Type B pancreatic cell (in vitro differentiated cells): Measurements from ENCODE around the gene EPHA1. TPM values are rescaled to one million over a fixed set of nuclear protein-coding genes. Genes with fewer than 3 reads are reported as not detected.

Source experiments
- DNase-seq: peaks from one replicate; pipeline ENCODE4 v3.0.0; 2021; ENCODE audit warnings: mixed read lengths; ENCODE audit not compliant: unreplicated experiment; ENCODE audit errors: extremely low spot score
- H3K27ac Mint-ChIP-seq: 2 replicates; pipeline ENCODE4 v1.8.0; 2021; ENCODE audit warnings: mild to moderate bottlenecking, mixed read lengths
- H3K27me3 Mint-ChIP-seq: 2 replicates; pipeline ENCODE4 v1.8.0; 2021; ENCODE audit warnings: mixed read lengths
- H3K36me3 Mint-ChIP-seq: 2 replicates; pipeline ENCODE4 v1.8.0; 2021; ENCODE audit warnings: mixed read lengths
- H3K4me1 Mint-ChIP-seq: one replicate; pipeline ENCODE4 v1.8.0; 2021; ENCODE audit warnings: mixed read lengths; ENCODE audit not compliant: unreplicated experiment
- H3K4me3 Mint-ChIP-seq: 2 replicates; pipeline ENCODE4 v1.8.0; 2021; ENCODE audit warnings: mild to moderate bottlenecking, mixed read lengths
- H3K9me3 Mint-ChIP-seq: 2 replicates; pipeline ENCODE4 v1.8.0; 2021; ENCODE audit warnings: mixed read lengths
- total RNA-seq: library from RNA; stranded (reverse); gene quantifications from 2 replicates; pipeline ENCODE4 v1.2.1, GENCODE V29; 2021; ENCODE audit warnings: low replicate concordance
- TF ChIP-seq, protein P1 (sequence below): fragments of 200-600 bp; sonication (generic); conservative IDR thresholded peaks from 2 replicates; pipeline ENCODE4 v1.5.0; 2021; ENCODE audit warnings: antibody characterized with exemption, mild to moderate bottlenecking

Gene EPHA1
- total RNA-seq, 1 donor from 2014 or later, result 18.0 TPM

DNA sequence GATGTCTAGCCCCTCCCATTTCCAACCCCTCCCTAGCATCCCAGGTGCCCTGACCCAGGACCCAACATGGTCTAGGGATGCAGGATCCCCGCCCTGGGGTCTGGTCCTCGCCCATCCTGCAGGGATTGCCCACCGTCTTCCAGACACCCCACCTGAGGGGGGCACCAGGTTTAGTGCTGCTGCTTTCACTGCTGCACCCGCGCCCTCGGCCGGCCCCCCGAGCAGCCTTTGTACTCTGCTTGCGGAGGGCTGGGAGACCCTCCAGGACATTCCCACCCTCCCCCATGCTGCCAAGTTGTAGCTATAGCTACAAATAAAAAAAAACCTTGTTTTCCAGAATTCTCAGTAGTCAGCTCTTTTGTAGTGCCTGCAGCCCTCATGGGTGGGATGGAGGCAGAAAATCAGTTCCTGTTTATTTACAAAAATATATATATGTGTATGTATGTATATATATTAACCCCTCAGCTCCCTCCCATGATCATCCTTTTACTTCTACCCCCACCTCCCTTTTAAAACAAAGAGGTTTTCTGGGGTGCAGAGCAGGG lies 17.8 kb downstream of the EPHA1 start:
- Mint-ChIP-seq H3K36me3 (peaks cover 7% of the 10 kb centered on the region), H3K27ac (no peak overlapping the region), H3K9me3 (no peaks in the 10 kb centered on the region), H3K4me3 (no peak overlapping the region), H3K27me3 (no peaks in the 10 kb centered on the region), H3K4me1 (no peaks in the 10 kb centered on the region)
- DNase-seq, result no peak
- TF ChIP-seq, protein P1, sequence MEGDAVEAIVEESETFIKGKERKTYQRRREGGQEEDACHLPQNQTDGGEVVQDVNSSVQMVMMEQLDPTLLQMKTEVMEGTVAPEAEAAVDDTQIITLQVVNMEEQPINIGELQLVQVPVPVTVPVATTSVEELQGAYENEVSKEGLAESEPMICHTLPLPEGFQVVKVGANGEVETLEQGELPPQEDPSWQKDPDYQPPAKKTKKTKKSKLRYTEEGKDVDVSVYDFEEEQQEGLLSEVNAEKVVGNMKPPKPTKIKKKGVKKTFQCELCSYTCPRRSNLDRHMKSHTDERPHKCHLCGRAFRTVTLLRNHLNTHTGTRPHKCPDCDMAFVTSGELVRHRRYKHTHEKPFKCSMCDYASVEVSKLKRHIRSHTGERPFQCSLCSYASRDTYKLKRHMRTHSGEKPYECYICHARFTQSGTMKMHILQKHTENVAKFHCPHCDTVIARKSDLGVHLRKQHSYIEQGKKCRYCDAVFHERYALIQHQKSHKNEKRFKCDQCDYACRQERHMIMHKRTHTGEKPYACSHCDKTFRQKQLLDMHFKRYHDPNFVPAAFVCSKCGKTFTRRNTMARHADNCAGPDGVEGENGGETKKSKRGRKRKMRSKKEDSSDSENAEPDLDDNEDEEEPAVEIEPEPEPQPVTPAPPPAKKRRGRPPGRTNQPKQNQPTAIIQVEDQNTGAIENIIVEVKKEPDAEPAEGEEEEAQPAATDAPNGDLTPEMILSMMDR, result no peak

DNA sequence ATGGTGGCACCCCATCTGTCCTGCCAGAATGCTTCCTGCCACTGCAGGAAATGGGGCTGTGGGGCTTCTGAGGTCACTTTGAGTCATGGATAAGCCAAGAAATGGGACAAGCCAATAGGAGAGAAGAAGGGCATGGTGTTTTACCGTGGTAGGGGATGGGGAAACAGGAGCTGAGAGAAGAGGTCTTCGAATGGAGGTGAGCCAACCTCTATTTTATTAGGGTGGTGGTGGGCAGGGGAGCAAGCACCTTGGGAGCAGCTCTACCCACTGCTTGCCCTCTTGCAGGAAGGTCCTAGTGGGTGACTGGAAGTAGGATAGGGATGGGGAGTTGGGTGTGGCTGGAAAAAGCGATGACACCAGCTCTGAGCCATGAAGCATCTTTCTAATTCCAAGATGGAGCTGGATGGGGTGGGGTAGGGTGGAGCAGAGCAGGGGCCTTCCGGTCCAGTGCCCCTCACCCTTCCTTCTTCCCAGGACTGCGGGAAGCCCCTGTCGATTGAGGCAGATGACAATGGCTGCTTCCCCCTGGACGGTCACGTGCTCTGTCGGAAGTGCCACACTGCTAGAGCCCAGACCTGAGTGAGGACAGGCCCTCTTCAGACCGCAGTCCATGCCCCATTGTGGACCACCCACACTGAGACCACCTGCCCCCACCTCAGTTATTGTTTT lies 18.4 kb downstream of the EPHA1 start:
- Mint-ChIP-seq H3K27me3 (no peaks in the 10 kb centered on the region), H3K4me3 (no peak overlapping the region), H3K4me1 (no peaks in the 10 kb centered on the region), H3K36me3 (peaks cover 7% of the 10 kb centered on the region), H3K27ac (peak overlapping the region; percentile 40), H3K9me3 (no peaks in the 10 kb centered on the region)
- TF ChIP-seq, protein P1, result no peak
- DNase-seq, result no peak

DNA sequence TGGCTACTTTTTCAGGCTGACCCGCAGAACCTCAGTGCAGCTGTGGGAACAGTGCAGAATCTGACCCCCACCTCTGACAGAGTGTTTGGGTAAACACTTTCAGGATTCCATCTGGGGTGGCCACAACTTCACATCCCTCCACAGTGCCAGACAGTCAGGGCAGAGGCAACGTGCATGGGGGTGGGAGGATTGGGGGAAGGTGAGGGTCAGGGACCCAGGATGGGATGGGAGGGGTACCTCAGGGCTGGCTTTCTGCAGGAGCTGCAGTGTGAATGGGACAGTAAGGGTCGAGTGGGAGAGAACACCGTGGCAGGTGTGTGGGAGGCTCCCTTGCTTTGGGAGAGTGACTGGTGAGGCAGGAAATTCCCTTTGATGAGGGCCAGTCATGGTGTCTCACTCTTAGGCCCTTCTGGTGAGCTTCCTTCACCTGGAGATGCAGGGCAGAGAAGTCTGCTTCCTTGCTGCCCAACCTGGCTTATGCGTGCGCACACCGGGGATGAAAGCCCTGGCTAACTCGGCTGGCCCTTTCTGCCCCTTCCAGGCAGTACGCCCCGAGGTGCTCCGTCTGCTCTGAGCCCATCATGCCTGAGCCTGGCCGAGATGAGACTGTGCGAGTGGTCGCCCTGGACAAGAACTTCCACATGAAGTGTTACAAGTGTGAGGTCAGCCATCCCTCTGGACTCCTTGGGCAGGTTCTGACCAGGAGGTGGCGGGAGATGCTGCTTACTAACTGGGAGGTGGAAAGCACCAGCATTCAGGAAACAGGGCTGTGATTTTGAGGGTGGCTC lies 19.1 kb downstream of the EPHA1 start:
- TF ChIP-seq, protein P1, result no peak
- Mint-ChIP-seq H3K4me3 (no peak overlapping the region), H3K27ac (peak overlapping the region; percentile 40), H3K4me1 (no peaks in the 10 kb centered on the region), H3K9me3 (no peaks in the 10 kb centered on the region), H3K27me3 (no peaks in the 10 kb centered on the region), H3K36me3 (peaks cover 7% of the 10 kb centered on the region)
- no peak for DNase-seq

DNA sequence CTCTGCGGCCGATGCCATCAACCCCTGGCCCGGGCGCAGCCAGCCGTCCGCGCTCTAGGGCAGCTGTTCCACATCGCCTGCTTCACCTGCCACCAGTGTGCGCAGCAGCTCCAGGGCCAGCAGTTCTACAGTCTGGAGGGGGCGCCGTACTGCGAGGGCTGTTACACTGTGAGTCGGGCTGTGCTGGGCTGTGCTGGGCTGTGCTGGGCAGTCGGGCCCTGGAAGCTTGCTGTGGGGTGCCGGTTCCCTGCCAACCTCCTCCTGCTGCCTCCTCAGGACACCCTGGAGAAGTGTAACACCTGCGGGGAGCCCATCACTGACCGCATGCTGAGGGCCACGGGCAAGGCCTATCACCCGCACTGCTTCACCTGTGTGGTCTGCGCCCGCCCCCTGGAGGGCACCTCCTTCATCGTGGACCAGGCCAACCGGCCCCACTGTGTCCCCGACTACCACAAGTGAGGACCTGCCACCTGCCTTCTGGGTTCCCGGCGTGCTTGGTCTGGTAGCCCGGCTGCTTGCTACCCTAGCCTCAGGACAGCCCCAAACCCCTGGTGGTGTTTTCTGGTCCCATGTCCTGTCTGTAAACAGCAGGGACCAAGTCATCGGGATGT lies 20.1 kb downstream of the EPHA1 start:
- peaks cover 7% of the 10 kb centered on the region for H3K36me3 Mint-ChIP-seq
- H3K9me3 Mint-ChIP-seq, result no peaks in the 10 kb centered on the region
- H3K4me1 Mint-ChIP-seq, result no peaks in the 10 kb centered on the region
- H3K27me3 Mint-ChIP-seq, result no peaks in the 10 kb centered on the region
- TF ChIP-seq, protein P1, result no peak
- no peak overlapping the region for H3K27ac Mint-ChIP-seq
- H3K4me3 Mint-ChIP-seq, result no peak overlapping the region
- DNase-seq, result no peak

DNA sequence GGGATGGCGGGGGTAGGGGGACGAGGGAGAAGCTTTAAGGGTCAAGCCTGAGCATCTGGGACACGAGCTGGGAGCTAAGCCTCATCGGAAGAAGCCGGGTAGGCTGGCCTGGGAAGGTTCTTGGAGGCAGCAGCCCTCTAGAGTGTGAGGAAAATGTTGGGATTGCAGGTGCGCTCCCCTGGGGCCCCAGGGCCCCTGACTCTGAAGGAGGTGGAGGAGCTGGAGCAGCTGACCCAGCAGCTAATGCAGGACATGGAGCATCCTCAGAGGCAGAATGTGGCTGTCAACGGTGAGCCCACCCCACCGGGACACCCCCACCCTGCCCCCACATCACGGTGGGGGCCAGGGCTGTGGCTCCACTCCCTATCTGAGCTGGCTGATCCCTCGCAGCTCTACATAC lies 20.6 kb downstream of the EPHA1 start:
- no peak for DNase-seq
- no peaks in the 10 kb centered on the region for H3K9me3 Mint-ChIP-seq
- H3K36me3 Mint-ChIP-seq, result peaks cover 7% of the 10 kb centered on the region
- H3K4me3 Mint-ChIP-seq, result no peak overlapping the region
- H3K4me1 Mint-ChIP-seq, result no peaks in the 10 kb centered on the region
- H3K27me3 Mint-ChIP-seq, result no peaks in the 10 kb centered on the region
- H3K27ac Mint-ChIP-seq, result no peak overlapping the region
- TF ChIP-seq, protein P1, result no peak
